Right lobe of liver (tissue), 6 donors: ENCODE measurements around the gene PPP1R13L. TPM values are rescaled to one million over a fixed set of nuclear protein-coding genes. Genes with fewer than 3 reads are reported as not detected.
A peak's percentile ranks its signal among the peaks of the same experiment; 100 is the strongest.

Experiments used
- ATAC-seq, 4 donors: fragments of 200-7000 bp; cut with Tn5 transposase; one replicate each; pipeline ENCODE4 v1.9.1; 2020; ENCODE audit warnings: mild to moderate bottlenecking in 4 of 4, moderate library complexity in 4 of 4
- DNase-seq, 3 donors: peaks; one replicate each; pipeline ENCODE4 v3.0.0-alpha.2; 2020
- H3K27ac ChIP-seq, 3 donors: fragments of 200-600 bp; one replicate each; pipeline ENCODE4 v1.8.0; 2022
- H3K27me3 ChIP-seq, 2 donors: fragments of 200-600 bp; one replicate each; pipeline ENCODE4 v1.8.0; 2022
- H3K36me3 ChIP-seq, 4 donors: fragments of 200-600 bp; sonication (generic) in 1 of 4; one replicate each; pipeline versions ENCODE4 v1.5.1 to v1.8.0; 2017 to 2022; ENCODE audit warnings: control low read depth in 1 of 4
- H3K4me1 ChIP-seq, 4 donors: fragments of 200-600 bp; sonication (generic) in 1 of 4; one replicate each; pipeline versions ENCODE4 v1.5.1 to v1.8.0; 2017 to 2022; ENCODE audit warnings: control low read depth in 1 of 4
- H3K4me3 ChIP-seq, 3 donors: fragments of 200-600 bp; one replicate each; pipeline ENCODE4 v1.8.0; 2022
- H3K9me3 ChIP-seq, 4 donors: fragments of 200-600 bp; sonication (generic) in 1 of 4; one replicate each; pipeline versions ENCODE4 v1.5.1 to v1.8.0; 2017 to 2022; ENCODE audit warnings: control low read depth in 1 of 4
- CTCF ChIP-seq, 4 donors: fragments of 200-600 bp in 3 of 4; fragments of 450-650 bp in 1 of 4; IDR thresholded peaks; one replicate each; pipeline versions ENCODE4 v1.5.1 to v1.8.0; 2016 to 2022; ENCODE audit warnings: antibody characterized with exemption in 4 of 4, mild to moderate bottlenecking in 2 of 4
- POLR2A ChIP-seq: fragments of 450-650 bp; IDR thresholded peaks from one replicate; pipeline ENCODE4 v1.6.1; 2017; ENCODE audit warnings: antibody characterized with exemption, mild to moderate bottlenecking
- WGBS: methylation state at CpG from one replicate; pipeline ENCODE4 v1.1.6; 2018; ENCODE audit warnings: low coverage, low lambda C conversion rate; ENCODE audit not compliant: insufficient coverage; ENCODE audit errors: missing lambda C conversion rate; 5-methylcytosine and 5-hydroxymethylcytosine counted together
- intact Hi-C, 2 donors: fragments of 100-400 bp; cut with DNase I; formaldehyde crosslinking; loops; one replicate each; pipeline versions ENCODE4 v1.11.2 to v1.14.1; 2022
- total RNA-seq, 6 experiments: library from RNA; depleted of rRNA in 2 of 6; stranded (reverse); fragments of >200 nt in 2 of 6; fragmentation: NEBNext Ultra II Directional in 3 of 6; extraction: Animal tissue kit (Norgen Biotek cat#: 25700) in 3 of 6; gene quantifications; one replicate each; pipeline versions ENCODE4 v1.1.0 to v1.2.4, GENCODE V29; 2016 to 2023
- donor health status: DM: no; HTN: yes; CAD: no.
- donor health status: DM: no; HTN: no; CAD: no.
- donor health status: DM: no; HTN: no; CAD: no.
- donor health status: DM: no; HTN: yes; CAD: no.
- donor health status: DM: no; HTN: yes; CAD: no.

The PPP1R13L gene
- total RNA-seq, 6 experiments from 2014 or later, result 6.9 to 22.9 (median 14.6) TPM

GRCh38 chr19:45391346-45391745 lies 13.5 kb downstream of the PPP1R13L start:
- Histone ChIP-seq H3K27me3 (no peaks in the 10 kb centered on the region), H3K4me3 (no peak overlapping the region), H3K4me1 (no peaks in the 10 kb centered on the region), H3K9me3 (no peaks in the 10 kb centered on the region), H3K27ac (no peak overlapping the region), H3K36me3 (no peaks in the 10 kb centered on the region)
- ATAC-seq (peak in 1 of 4 donors; percentile 25), DNase-seq (no peak)
- TF ChIP-seq POLR2A (no peak), CTCF (IDR thresholded peaks at IDR 0.05) (no peak)
- intact Hi-C loops, result no loop called here
- 73% methylated on average over 2 of the region's 3 CpGs for WGBS

- Histone ChIP-seq H3K27me3 (no peaks in the 10 kb centered on the region), H3K9me3 (no peaks in the 10 kb centered on the region), H3K4me3 (no peak overlapping the region), H3K4me1 (peaks cover 0 to 5% (median 0%) of the 10 kb centered on the region in 4 donors), H3K36me3 (no peaks in the 10 kb centered on the region), H3K27ac (no peak overlapping the region)
- WGBS, result 19% methylated on average over 12 of the region's 75 CpGs
- TF ChIP-seq POLR2A (no peak), CTCF (IDR thresholded peaks at IDR 0.05) (no peak)
- DNase-seq (no peak), ATAC-seq (peak; percentile 28 to 62 (median 48))
- intact Hi-C loops, result no loop called here
Observed at GRCh38 chr19:45385392-45386221, 19.3 kb downstream of the PPP1R13L start.

- H3K4me1 ChIP-seq, result peaks cover 0 to 5% (median 0%) of the 10 kb centered on the region in 4 donors
- H3K4me3 ChIP-seq, result no peak overlapping the region
- DNase-seq (no peak), ATAC-seq (no peak)
- H3K36me3 ChIP-seq, result no peaks in the 10 kb centered on the region
- no peak overlapping the region for H3K27ac ChIP-seq
- intact Hi-C loops, result no loop called here
- no peaks in the 10 kb centered on the region for H3K27me3 ChIP-seq
- WGBS, result 92% methylated on average over 22 of the region's 29 CpGs
- H3K9me3 ChIP-seq, result no peaks in the 10 kb centered on the region
- no peak for TF ChIP-seq POLR2A
- TF ChIP-seq CTCF (IDR thresholded peaks at IDR 0.05), result no peak
Observed at GRCh38 chr19:45382426-45382825, 22.4 kb downstream of the PPP1R13L start.

- H3K9me3 ChIP-seq, result no peaks in the 10 kb centered on the region
Observed at GRCh38 chr19:45380107-45380506, 24.8 kb downstream of the PPP1R13L start.

More at GRCh38 chr19:45380107-45380506, 24.8 kb downstream of the PPP1R13L start:
- Histone ChIP-seq H3K36me3 (no peaks in the 10 kb centered on the region), H3K4me1 (no peaks in the 10 kb centered on the region), H3K27me3 (no peaks in the 10 kb centered on the region), H3K27ac (no peak overlapping the region), H3K4me3 (no peak overlapping the region)
- DNase-seq (no peak), ATAC-seq (no peak)
- WGBS, result 100% methylated on average over 1 of the region's 1 CpG
- intact Hi-C loops, result no loop called here
- TF ChIP-seq POLR2A, result no peak
- no peak for TF ChIP-seq CTCF (IDR thresholded peaks at IDR 0.05)
